ENCODE data around the gene IPO11. TPM values are rescaled to one million over a fixed set of nuclear protein-coding genes. Genes with fewer than 3 reads are reported as not detected.

Gene IPO11
- total RNA-seq, 1 donor from 2014 or later = 18.3 TPM

DNA sequence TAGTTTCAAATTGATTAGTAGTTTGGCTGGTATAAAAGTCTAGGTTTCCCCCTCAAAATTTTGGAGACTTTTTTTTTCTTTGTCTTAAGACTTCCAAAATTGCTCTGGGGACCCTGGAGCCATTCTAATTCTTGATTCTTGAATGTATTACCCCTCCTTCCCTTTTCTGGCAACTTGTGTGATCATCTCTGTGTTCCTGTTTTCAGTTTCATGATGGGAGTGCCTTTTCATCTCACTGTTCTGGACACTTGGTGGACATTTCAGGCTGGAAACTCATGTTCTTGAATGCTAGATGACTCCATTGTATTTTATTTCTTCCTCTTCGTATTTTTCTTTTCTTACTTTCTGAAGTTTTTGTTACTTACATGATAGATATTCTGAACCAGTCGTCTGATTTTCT, 108.8 kb downstream of the IPO11 start:
- no peaks in the 10 kb centered on the region for H3K36me3 ChIP-seq (ENCODE audit: control insufficient read depth, insufficient read depth, low read length)
- TF ChIP-seq CTCF (IDR thresholded peaks at IDR 0.05; ENCODE audit: insufficient read depth, low read length, poor library complexity, severe bottlenecking) = no peak
- no peaks in the 10 kb centered on the region for H3K27me3 ChIP-seq (ENCODE audit: control insufficient read depth, insufficient read depth, low read length)
- no peak for DNase-seq (ENCODE audit: low read depth)
- H3K4me3 ChIP-seq (ENCODE audit: low read depth, low read length) = no peak overlapping the region

DNA sequence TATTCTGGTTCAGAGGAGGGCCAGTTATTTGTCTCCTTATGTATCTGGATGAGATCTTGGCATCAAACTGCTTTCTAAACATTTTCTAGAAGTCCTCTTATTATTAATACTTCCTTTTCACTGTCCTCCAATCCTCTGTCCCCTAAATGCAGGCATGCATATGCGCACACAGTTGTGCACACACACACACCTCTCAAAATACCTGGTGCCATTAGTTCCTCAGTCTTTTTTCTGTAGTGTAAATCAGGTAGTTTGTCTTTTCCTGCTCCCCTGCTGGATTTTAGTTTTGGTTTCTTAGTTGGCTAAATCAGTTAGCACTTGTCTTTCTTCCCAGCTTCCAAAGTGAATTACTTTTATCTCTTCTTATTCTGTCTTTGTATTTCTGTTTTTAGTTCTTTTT, 110.2 kb downstream of the IPO11 start:
- DNase-seq (ENCODE audit: low read depth) = no peak
- no peak overlapping the region for H3K4me3 ChIP-seq (ENCODE audit: low read depth, low read length)
- no peaks in the 10 kb centered on the region for H3K36me3 ChIP-seq (ENCODE audit: control insufficient read depth, insufficient read depth, low read length)
- H3K27me3 ChIP-seq (ENCODE audit: control insufficient read depth, insufficient read depth, low read length) = no peaks in the 10 kb centered on the region
- no peak for TF ChIP-seq CTCF (IDR thresholded peaks at IDR 0.05; ENCODE audit: insufficient read depth, low read length, poor library complexity, severe bottlenecking)

- no peak overlapping the region for H3K4me3 ChIP-seq (ENCODE audit: low read depth, low read length)
- no peak for DNase-seq (ENCODE audit: low read depth)
- no peak for TF ChIP-seq CTCF (IDR thresholded peaks at IDR 0.05; ENCODE audit: insufficient read depth, low read length, poor library complexity, severe bottlenecking)
- H3K36me3 ChIP-seq (ENCODE audit: control insufficient read depth, insufficient read depth, low read length) = no peaks in the 10 kb centered on the region
- H3K27me3 ChIP-seq (ENCODE audit: control insufficient read depth, insufficient read depth, low read length) = no peaks in the 10 kb centered on the region
Observed at GRCh38 chr5:62533597-62533996, 121.0 kb downstream of the IPO11 start.

DNA sequence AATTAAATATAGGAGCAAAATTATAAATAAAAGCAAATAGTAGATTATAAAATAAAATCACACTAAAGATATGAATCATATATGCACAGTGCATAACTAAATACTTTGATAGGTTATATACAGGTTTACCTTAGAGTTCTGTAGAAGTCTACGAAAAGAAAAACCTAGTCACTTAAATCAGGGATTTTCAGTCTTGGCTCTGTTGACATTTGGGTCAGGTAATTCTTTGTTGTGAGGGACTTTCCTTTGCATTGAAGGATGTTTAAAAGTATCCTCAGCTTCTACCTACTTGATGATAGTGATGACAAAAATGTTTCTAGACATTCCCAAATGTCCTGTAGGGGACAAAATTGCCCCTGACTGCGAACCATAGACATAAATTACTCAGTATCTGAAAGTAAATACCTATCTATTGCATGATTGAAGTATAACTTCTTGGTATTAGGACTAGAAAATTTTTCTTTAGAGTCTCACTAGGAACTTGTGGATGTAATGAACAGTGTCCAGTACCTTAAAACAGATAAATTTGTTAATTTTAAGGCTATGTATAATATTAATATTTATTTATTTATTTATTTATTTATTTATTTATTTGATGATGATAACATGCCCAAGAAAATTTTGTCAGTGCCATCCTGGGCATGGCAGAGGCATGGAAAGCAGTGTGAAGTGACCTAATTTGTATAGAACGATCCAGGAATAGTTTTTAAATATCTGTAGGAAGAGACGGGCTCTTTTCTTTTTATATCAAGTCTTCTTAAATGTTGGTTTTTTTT, 122.1 kb downstream of the IPO11 start:
- Histone ChIP-seq H3K4me3 (ENCODE audit: low read depth, low read length) (no peak overlapping the region), H3K36me3 (ENCODE audit: control insufficient read depth, insufficient read depth, low read length) (no peaks in the 10 kb centered on the region), H3K27me3 (ENCODE audit: control insufficient read depth, insufficient read depth, low read length) (no peaks in the 10 kb centered on the region)
- no peak for DNase-seq (ENCODE audit: low read depth)
- TF ChIP-seq CTCF (IDR thresholded peaks at IDR 0.05; ENCODE audit: insufficient read depth, low read length, poor library complexity, severe bottlenecking) = no peak

- no peak for DNase-seq (ENCODE audit: low read depth)
- no peaks in the 10 kb centered on the region for H3K36me3 ChIP-seq (ENCODE audit: control insufficient read depth, insufficient read depth, low read length)
- H3K4me3 ChIP-seq (ENCODE audit: low read depth, low read length) = no peak overlapping the region
- no peak for TF ChIP-seq CTCF (IDR thresholded peaks at IDR 0.05; ENCODE audit: insufficient read depth, low read length, poor library complexity, severe bottlenecking)
- H3K27me3 ChIP-seq (ENCODE audit: control insufficient read depth, insufficient read depth, low read length) = no peaks in the 10 kb centered on the region
Observed at GRCh38 chr5:62536232-62536631, 123.7 kb downstream of the IPO11 start.

GRCh38 chr5:62536783-62537182, 124.2 kb downstream of the IPO11 start:
- H3K36me3 ChIP-seq (ENCODE audit: control insufficient read depth, insufficient read depth, low read length) = no peaks in the 10 kb centered on the region
- no peak for DNase-seq (ENCODE audit: low read depth)
- no peaks in the 10 kb centered on the region for H3K27me3 ChIP-seq (ENCODE audit: control insufficient read depth, insufficient read depth, low read length)
- no peak overlapping the region for H3K4me3 ChIP-seq (ENCODE audit: low read depth, low read length)
- no peak for TF ChIP-seq CTCF (IDR thresholded peaks at IDR 0.05; ENCODE audit: insufficient read depth, low read length, poor library complexity, severe bottlenecking)
